Activated T-helper 1 cell treated with anti-CD3 and anti-CD28 coated beads, Interleukin-12 subunit alpha, Interleukin-12 subunit beta, Interleukin-2, Interleukin-4 antibody, amounts not matched to agents 30 ng/mL and 10 ng/mL and 1 ng/mL, durations not matched to agents 14 hours and 24 hours and 36 hours (primary cell): ENCODE data around the gene SHROOM1. TPM values are rescaled to one million over a fixed set of nuclear protein-coding genes. Genes with fewer than 3 reads are reported as not detected.
A peak's percentile ranks its signal among the peaks of the same experiment; 100 is the strongest.

Experiments
- DNase-seq: peaks from one replicate; pipeline ENCODE4 v3.0.0; 2021; ENCODE audit warnings: low spot score
- H3K27ac Mint-ChIP-seq: one replicate; pipeline ENCODE4 v1.8.0; 2021; ENCODE audit warnings: mild to moderate bottlenecking, mixed read lengths
- H3K27me3 Mint-ChIP-seq: one replicate; pipeline ENCODE4 v1.8.0; 2022; ENCODE audit warnings: mild to moderate bottlenecking, moderate library complexity, mixed read lengths; ENCODE audit not compliant: insufficient read depth
- H3K36me3 Mint-ChIP-seq: one replicate; pipeline ENCODE4 v1.8.0; 2021; ENCODE audit warnings: low read depth, mixed read lengths
- H3K4me1 Mint-ChIP-seq: one replicate; pipeline ENCODE4 v1.8.0; 2021; ENCODE audit warnings: low read depth, mixed read lengths
- H3K4me3 Mint-ChIP-seq: one replicate; pipeline ENCODE4 v1.8.0; 2021; ENCODE audit warnings: mild to moderate bottlenecking, moderate library complexity, mixed read lengths
- H3K9me3 Mint-ChIP-seq: one replicate; pipeline ENCODE4 v1.8.0; 2021; ENCODE audit warnings: mixed read lengths
- intact Hi-C: fragments of 100-400 bp; cut with micrococcal nuclease; formaldehyde crosslinking; loops from one replicate; pipeline ENCODE4 v1.15.1; 2024
- total RNA-seq: library from RNA; stranded (reverse); gene quantifications from 2 replicates; pipeline ENCODE4 v1.2.3, GENCODE V29; 2022

SHROOM1 gene
- total RNA-seq, 1 donor from 2014 or later: 6.5 TPM

GRCh38 chr5:132840896-132841295, 10.4 kb upstream of the SHROOM1 start:
- H3K4me3 Mint-ChIP-seq: no peak overlapping the region
- H3K36me3 Mint-ChIP-seq: no peaks in the 10 kb centered on the region
- H3K9me3 Mint-ChIP-seq: no peaks in the 10 kb centered on the region

GRCh38 chr5:132840313-132840712, 9.9 kb upstream of the SHROOM1 start:
- H3K4me3 Mint-ChIP-seq: no peak overlapping the region
- H3K9me3 Mint-ChIP-seq: no peaks in the 10 kb centered on the region
- H3K36me3 Mint-ChIP-seq: no peaks in the 10 kb centered on the region
- intact Hi-C loops: no loop called here
- no peak overlapping the region for H3K27ac Mint-ChIP-seq
- H3K4me1 Mint-ChIP-seq: no peaks in the 10 kb centered on the region
- DNase-seq: no peak
- no peaks in the 10 kb centered on the region for H3K27me3 Mint-ChIP-seq

More at GRCh38 chr5:132840896-132841295, 10.4 kb upstream of the SHROOM1 start:
- intact Hi-C loops: no loop called here
- no peak for DNase-seq
- H3K4me1 Mint-ChIP-seq: no peaks in the 10 kb centered on the region
- no peaks in the 10 kb centered on the region for H3K27me3 Mint-ChIP-seq
- no peak overlapping the region for H3K27ac Mint-ChIP-seq

GRCh38 chr5:132839426-132840301, 9.2 kb upstream of the SHROOM1 start:
- no peaks in the 10 kb centered on the region for H3K9me3 Mint-ChIP-seq
- intact Hi-C loops: no loop called here
- no peak overlapping the region for H3K27ac Mint-ChIP-seq
- no peaks in the 10 kb centered on the region for H3K36me3 Mint-ChIP-seq
- no peaks in the 10 kb centered on the region for H3K27me3 Mint-ChIP-seq
- DNase-seq: no peak
- H3K4me3 Mint-ChIP-seq: no peak overlapping the region
- H3K4me1 Mint-ChIP-seq: no peaks in the 10 kb centered on the region

GRCh38 chr5:132838516-132839282, 8.3 kb upstream of the SHROOM1 start:
- no peak for DNase-seq
- Mint-ChIP-seq H3K4me3 (no peak overlapping the region), H3K27me3 (no peaks in the 10 kb centered on the region), H3K36me3 (no peaks in the 10 kb centered on the region), H3K27ac (no peak overlapping the region), H3K9me3 (no peaks in the 10 kb centered on the region), H3K4me1 (no peaks in the 10 kb centered on the region)
- intact Hi-C loops: no loop called here

- H3K27me3 Mint-ChIP-seq: peaks cover 6% of the 10 kb centered on the region
- H3K27ac Mint-ChIP-seq: no peak overlapping the region
- no peaks in the 10 kb centered on the region for H3K4me1 Mint-ChIP-seq
- no peak overlapping the region for H3K4me3 Mint-ChIP-seq
- DNase-seq: no peak
- H3K36me3 Mint-ChIP-seq: no peaks in the 10 kb centered on the region
- no peaks in the 10 kb centered on the region for H3K9me3 Mint-ChIP-seq
- intact Hi-C loops: no loop called here
Observed at GRCh38 chr5:132837868-132838267, 7.4 kb upstream of the SHROOM1 start.

GRCh38 chr5:132836852-132837251, 6.4 kb upstream of the SHROOM1 start:
- no peaks in the 10 kb centered on the region for H3K36me3 Mint-ChIP-seq
- H3K27ac Mint-ChIP-seq: no peak overlapping the region
- H3K4me3 Mint-ChIP-seq: no peak overlapping the region
- H3K9me3 Mint-ChIP-seq: no peaks in the 10 kb centered on the region
- peaks cover 9% of the 10 kb centered on the region for H3K27me3 Mint-ChIP-seq
- no peak for DNase-seq
- intact Hi-C loops: no loop called here
- no peaks in the 10 kb centered on the region for H3K4me1 Mint-ChIP-seq

- H3K4me3 Mint-ChIP-seq: no peak overlapping the region
- peaks cover 25% of the 10 kb centered on the region for H3K27me3 Mint-ChIP-seq
- H3K27ac Mint-ChIP-seq: no peak overlapping the region
- no peaks in the 10 kb centered on the region for H3K9me3 Mint-ChIP-seq
- no peak for DNase-seq
- peaks cover 16% of the 10 kb centered on the region for H3K4me1 Mint-ChIP-seq
- H3K36me3 Mint-ChIP-seq: peaks cover 2% of the 10 kb centered on the region
- intact Hi-C loops: no loop called here
Observed at GRCh38 chr5:132834057-132834456, 3.6 kb upstream of the SHROOM1 start.

GRCh38 chr5:132832612-132833011, 2.2 kb upstream of the SHROOM1 start:
- peaks cover 2% of the 10 kb centered on the region for H3K36me3 Mint-ChIP-seq
- H3K27ac Mint-ChIP-seq: no peak overlapping the region
- peak overlapping the region; percentile 50 for H3K4me3 Mint-ChIP-seq
- DNase-seq: no peak
- H3K4me1 Mint-ChIP-seq: peaks cover 21% of the 10 kb centered on the region
- H3K9me3 Mint-ChIP-seq: no peaks in the 10 kb centered on the region
- intact Hi-C loops: no loop called here
- H3K27me3 Mint-ChIP-seq: peaks cover 38% of the 10 kb centered on the region

GRCh38 chr5:132831095-132831860, 831 bp upstream of the SHROOM1 start:
- peaks cover 4% of the 10 kb centered on the region for H3K36me3 Mint-ChIP-seq
- peaks cover 24% of the 10 kb centered on the region for H3K4me1 Mint-ChIP-seq
- no peak for DNase-seq
- peaks cover 50% of the 10 kb centered on the region for H3K27me3 Mint-ChIP-seq
- intact Hi-C loops: no loop called here
- peak overlapping the region; percentile 71 for H3K27ac Mint-ChIP-seq
- H3K9me3 Mint-ChIP-seq: no peaks in the 10 kb centered on the region
- peak overlapping the region; percentile 79 for H3K4me3 Mint-ChIP-seq

- H3K27ac Mint-ChIP-seq: peak overlapping the region; percentile 79
- H3K4me1 Mint-ChIP-seq: peaks cover 31% of the 10 kb centered on the region
- H3K27me3 Mint-ChIP-seq: peaks cover 56% of the 10 kb centered on the region
- peak; percentile 66 for DNase-seq
- no peaks in the 10 kb centered on the region for H3K9me3 Mint-ChIP-seq
- peak overlapping the region; percentile 85 for H3K4me3 Mint-ChIP-seq
- intact Hi-C loops: loop anchor here (1.0 kb wide), 2 partner anchors 36 to 53 kb away; partner anchors contain the start of genes GDF9 and UQCRQ
- H3K36me3 Mint-ChIP-seq: peaks cover 4% of the 10 kb centered on the region
Observed at GRCh38 chr5:132829742-132830435, 558 bp downstream of the SHROOM1 start.

- Mint-ChIP-seq H3K27me3 (peaks cover 62% of the 10 kb centered on the region), H3K9me3 (no peaks in the 10 kb centered on the region), H3K36me3 (peaks cover 4% of the 10 kb centered on the region), H3K4me1 (peaks cover 38% of the 10 kb centered on the region), H3K4me3 (peak overlapping the region; percentile 85), H3K27ac (peak overlapping the region; percentile 73)
- no peak for DNase-seq
- intact Hi-C loops: no loop called here
Observed at GRCh38 chr5:132828846-132829494, 1.5 kb downstream of the SHROOM1 start.
